Fibroblast of upper back skin (primary cell): ENCODE measurements around the gene DNASE1L1.

Experiments used
- DNase-seq: peaks from one replicate; pipeline ENCODE4 v3.0.0-alpha.2; 2013

Gene DNASE1L1

DNA sequence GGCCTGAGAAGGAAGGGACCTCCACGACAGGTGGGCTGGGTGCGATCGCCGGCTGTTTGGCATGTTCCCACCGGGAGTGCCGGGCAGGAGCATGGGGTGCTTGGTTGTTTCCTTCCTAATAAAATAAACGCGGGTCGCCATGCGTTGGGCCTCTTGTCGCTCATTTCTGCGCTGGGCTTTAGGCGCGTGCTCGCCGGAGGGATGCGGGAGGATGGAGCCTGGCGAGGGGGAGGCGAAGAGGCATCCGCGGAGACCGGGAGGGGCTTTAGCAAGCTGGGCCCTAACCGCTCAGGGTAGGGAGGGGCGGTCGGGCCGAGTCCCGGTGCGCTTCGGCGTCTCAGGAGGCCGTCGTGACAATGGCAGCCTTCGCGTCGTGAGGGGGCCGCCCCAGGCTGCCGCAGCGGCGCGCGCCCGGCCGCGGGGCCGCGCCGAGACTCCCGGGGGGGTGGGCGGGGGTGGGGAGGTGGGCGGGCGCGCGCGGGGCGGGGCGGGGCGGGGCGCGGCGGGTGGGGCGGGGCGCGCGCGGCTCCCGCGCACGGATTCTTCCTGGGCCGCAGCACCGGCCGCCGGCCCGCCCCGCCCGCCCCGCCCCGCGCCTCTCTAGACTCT is 27.4 kb upstream of the DNASE1L1 start:
- DNase-seq, result no peak

DNA sequence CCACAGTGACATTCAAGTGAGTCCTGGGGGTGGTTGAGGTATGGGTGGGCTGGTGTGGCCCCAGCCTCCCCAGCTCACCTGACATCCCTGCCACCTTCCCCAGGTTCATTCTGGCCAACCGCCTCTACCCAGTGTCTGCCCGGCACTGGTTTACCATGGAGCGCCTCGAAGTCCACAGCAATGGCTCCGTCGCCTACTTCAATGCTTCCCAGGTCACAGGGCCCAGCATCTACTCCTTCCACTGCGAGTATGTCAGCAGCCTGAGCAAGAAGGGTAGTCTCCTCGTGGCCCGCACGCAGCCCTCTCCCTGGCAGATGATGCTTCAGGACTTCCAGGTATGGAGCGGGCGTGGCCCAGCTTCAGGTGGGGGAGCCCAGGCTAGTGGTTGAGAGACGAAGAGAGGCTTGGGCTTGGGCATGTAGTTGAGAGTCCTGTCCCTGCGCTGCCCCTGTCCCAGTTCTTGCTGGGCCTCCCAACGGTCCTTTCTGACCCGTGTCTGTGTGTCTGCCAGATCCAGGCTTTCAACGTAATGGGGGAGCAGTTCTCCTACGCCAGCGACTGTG is 26.2 kb upstream of the DNASE1L1 start:
- DNase-seq, result no peak

DNA sequence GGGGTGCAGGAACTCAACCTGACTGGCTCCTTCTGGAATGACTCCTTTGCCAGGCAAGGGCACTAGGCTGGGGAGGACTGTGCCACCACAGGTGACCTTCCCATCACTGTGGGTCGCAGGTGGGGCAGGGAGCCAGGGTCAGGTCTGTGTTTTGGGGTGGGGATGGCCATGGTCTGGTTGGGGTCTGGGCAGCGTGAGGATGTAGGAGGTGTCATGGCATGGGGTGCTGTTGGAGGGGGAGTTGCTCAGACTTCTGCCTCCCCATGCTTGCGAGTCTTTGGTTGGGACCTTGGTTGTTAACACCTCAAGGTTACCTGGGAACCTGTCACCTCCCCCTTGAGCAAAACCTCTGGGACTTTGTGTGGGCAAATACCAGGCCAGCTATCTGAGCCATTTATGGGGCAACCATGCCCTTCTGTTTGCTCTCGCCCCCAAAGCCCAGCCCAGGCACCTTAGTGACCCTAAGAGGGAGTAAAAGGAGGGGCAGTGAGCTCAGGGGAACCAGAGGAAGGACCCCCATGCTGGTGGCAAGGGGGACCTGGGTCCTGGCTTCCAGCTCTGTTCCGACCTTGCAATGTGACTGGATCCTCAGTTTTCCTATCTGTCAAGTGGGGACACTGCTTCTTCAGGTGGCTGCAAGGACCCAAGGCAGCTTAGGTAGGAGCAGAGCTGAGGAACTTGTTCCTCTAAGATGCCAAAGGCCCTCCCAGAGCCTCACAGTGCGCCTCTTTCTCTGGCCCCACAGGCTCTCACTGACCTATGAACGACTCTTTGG is 25.5 kb upstream of the DNASE1L1 start:
- DNase-seq, result no peak

DNA sequence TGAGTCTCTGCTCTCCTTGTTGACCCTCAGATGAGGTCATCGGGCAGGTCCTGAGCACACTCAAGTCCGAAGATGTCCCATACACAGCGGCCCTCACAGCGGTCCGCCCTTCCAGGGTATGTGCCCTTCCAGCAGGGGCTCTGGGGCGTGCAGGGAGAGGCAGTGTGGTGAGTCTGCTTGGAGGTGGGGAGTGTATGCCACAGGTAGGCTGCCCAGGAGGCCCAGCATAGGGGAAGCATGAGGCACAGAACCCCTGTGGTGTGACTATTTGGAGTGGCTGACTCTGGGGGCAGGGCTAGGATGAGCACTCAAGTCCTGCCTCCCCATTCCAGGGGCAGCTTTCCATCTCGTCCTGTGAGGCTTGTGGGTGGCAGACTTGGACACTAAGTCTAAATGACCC is 24.6 kb upstream of the DNASE1L1 start:
- DNase-seq, result no peak

DNA sequence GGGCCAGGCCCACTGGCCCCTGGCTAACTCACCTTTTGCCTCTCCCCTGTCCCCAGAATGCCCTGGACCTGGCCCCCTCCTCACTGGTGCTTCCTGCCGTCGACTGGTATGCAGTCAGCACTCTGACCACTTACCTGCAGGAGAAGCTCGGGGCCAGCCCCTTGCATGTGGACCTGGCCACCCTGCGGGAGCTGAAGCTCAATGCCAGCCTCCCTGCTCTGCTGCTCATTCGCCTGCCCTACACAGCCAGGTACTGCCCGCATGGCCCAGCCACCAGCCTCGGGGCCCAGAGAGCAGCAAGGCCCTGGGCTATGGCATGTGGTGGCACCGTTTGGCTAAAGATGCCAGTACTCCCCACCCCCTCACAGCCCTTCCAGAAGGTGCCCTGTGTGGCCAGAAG is 23.2 kb upstream of the DNASE1L1 start:
- DNase-seq, result no peak

DNA sequence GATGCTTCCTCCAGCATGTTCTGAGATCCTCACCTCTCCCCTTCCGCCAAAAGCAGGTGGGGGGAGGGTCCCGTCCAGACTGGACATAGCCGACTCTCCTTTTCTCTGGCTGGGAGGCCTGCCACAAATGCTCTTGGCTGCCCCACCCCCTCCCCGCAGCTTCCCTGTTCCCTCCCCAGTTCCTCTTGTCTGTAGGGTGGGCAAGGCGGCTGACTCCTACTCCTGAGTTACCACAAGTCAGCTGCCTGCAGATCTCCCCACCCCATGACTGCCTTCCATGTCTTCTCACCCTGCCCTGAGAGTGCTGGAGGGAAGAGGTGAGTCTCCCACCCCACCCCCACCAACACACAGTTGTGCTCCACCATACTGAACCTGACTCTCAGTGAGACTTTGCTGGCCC is 22.3 kb upstream of the DNASE1L1 start:
- DNase-seq, result no peak

DNA sequence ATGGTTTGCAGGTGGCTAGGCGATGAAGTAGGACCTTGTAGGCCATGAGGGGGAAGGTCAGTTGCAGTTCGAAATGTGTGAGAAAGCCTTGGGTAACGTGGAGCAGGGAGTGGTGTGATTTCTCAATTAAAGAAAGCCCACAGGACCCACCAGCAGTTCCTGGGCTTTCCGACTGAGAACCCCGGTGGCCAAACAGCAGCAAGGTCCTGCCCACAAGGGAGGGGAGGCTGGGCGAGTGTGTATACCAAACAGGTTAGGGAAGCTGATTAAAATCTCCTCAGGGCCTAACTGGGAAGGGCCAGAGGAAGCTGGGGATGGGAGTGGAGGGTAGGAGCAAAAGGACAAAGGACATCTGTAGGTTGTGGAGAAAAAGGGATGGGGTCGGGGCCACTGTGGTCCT is 21.9 kb upstream of the DNASE1L1 start:
- no peak for DNase-seq

DNA sequence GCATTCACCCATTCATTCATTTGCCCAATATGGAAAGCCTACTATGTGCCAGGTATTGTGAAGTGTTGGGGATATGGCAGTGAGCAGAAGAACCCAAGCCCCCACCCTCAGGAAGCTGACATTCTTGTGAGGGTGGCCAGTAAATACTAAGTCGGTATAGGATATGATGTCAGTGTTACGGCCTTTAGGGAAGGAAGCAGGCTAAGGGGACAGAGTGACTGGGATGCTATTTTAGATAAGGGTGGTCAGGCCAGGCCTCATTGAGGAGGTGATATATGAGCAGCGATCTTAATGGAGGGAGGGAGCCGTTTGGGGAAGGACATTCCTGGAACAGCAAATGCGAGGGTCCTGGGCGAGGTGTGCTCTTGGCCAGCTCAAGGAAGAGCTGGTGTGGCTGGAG is 21.4 kb upstream of the DNASE1L1 start:
- no peak for DNase-seq

DNA sequence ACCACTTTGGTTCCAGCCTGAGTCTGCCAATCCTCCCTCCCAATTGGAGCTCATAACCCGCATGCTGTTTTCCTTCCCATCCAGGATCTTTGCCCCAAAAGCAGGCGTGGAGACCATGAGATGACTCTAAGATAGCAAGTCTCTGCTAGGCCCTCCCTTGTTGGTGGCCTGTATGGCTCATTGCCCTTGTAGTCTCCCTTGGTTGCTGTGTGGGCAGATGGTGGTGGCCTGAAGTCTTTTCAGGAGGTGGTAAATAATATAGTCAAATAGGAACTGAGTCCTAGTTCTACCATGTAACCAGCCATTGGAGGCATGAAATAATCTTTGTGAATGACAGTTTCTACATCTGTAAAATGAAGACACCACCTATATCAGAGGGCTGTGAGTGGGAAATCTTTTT is 20.7 kb upstream of the DNASE1L1 start:
- DNase-seq, result no peak

DNA sequence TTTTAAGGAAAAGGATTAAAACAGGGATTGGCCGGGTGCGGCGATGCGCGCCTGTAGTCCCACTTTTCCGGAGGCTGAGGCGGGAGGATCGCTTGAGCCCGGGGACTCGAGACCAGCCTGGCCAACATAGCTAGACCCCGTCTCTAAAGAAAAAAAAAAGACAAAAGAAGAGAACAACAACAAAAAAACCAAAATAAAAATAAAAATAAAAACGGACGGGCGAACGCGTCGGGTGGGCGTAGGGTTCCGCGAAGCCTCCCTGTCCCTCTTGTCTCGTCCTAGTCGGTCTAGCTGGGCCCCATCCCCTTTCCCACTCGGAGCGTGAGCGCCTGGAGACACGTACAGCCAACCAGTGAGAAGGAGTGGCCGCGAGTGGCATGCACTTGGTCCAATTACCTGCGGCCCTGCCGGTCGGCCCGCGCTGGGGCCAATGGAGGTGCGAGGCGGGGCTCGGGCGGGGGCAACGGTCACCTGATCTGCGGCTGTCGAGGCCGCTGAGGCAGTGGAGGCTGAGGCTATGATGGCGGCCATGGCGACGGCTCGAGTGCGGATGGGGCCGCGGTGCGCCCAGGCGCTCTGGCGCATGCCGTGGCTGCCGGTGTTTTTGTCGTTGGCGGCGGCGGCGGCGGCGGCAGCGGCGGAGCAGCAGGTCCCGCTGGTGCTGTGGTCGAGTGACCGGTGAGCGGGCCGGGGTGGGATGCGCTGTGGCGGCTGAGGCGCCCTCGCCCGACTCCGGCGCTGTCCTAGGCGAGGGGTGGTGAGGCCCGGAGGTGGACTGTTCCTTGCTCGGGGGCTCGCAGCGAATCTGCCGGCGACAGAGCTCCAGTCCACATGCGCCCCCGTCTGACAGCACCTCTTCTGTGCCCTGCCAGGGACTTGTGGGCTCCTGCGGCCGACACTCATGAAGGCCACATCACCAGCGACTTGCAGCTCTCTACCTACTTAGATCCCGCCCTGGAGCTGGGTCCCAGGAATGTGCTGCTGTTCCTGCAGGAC is 19.4 kb upstream of the DNASE1L1 start, which contains the start of gene ATP6AP1:
ATP6AP1 (plus strand) TSS at position 502 of the 996 bp plus-strand sequence; CDS start at position 518, 16 bp downstream.
- DNase-seq, result peak; percentile 93

DNA sequence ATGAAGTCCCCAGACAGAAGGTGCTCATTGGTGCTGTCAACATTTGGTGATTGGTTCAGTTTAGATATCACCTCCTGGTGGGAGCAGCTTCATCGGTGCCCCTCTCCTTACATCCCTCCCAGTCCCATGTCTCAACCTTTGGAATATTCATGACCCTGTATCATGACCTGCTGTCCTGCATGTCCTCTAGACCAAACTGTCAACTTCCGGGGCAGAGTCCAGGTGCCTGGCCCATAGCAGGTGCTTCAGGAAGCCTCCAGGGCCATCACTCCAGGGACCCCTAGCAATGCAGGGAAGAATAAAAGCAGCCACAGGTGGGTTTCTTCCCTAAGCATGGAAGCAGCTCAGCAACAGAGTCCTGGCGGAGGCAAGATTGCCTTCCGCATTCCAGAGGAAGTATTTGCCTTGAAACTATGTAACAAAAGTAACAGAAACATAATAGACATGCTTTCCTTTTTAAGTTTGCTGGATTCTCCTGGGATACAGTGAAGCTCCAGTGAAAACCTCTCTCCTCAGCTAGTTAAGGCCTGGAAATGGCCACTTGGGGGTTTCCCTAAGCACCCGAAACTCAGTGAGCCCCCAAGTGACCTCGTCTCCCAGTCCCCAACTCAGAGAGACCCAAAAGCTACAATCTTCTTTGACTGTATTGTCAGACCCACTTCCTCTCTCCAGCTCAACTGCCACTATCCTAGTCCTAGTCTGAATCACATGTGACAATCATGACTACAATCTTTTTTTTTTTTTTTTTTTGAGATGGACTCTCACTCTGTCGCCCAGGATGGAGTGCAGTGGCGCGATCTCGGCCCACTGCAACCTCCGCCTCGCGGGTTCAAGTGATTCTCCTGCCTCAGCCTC is 18.1 kb upstream of the DNASE1L1 start:
- no peak for DNase-seq

DNA sequence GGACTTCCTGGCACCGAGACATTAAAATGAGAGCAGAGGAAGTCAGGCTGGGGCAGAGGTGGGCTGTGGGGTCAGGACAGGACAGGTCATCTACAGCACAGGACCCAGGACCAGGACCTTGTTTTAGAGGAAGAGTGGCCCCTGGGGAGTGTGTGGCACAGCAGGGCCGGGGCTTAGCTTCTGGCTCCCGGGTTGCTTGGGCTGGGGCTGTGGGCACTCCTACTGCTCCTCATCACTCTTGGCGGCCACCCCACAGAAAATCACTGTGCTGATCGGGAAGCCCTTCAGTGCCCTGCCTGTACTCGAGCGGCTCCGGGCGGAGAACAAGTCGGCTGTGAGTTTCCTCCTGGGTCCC is 11.3 kb upstream of the DNASE1L1 start:
- no peak for DNase-seq

DNA sequence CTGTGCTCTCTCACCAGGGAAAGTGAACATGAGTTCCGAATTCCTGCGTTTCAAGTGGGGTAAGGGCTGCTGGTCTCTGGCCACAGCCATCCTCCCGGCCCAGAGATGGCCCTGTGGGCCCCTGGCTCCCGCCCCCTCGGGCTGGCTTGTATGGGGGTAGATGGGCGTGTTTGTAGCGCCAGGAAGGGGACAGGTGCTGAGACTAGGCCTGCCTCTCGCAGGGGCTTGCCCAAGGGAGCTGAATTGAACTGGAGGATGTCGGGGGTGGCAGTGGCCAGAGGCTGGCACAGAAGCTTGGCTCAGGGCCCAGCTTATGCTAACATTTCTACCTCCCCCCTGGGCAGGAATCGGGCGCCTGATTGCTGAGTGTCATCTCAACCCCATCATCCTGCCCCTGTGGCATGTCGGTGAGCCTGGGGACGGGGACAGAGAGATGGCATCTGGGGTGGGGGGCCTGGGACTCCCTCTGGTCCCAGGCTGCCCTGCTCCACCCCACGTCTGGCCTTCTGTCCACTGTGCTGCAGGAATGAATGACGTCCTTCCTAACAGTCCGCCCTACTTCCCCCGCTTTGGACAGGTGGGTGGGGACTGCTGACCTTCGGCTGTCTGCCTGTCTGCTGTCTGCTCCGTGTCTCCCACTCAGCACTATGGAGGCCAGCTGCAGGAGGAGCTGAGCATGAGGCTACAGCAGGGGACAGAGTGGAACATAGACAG is 10.8 kb upstream of the DNASE1L1 start:
- DNase-seq, result no peak

DNA sequence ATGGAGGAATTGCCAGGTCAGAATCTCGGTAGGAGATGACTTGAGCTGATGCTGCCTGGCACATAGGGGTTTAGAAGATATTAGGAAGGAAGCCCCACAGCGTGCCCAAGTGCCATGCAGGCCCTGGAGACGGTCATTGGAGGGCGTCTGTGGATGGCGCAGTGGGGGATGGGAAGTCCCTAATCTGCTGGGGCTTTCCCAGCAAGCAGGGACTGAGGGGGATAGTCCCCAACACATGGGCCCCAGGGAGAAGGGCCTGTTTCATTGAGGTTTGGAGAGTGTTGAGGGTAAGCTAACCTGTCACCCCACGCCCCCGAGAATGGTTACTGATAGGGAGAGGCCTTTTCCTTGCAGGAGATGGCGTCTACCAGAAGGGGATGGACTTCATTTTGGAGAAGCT is 10.1 kb upstream of the DNASE1L1 start:
- DNase-seq, result no peak

DNA sequence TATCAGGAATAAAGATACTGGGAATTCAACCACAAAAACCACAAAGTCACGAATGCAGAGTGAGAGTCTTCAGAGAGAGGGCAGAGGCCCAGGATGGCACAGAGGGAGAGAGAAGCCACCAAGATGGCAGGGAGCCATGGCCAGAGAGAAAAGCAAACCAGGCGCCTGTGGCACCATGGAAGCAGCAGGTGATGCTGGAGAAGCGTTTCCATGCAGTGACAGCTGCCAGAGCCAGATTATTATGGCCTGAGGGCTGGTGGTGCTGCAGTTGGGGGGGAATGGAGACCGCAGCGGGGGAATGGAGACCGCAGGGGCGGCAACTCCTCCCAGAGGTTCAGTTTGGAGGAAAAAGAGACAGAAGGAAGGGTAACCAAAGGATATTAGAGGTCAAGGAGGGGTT is 8.1 kb upstream of the DNASE1L1 start:
- DNase-seq, result no peak

DNA sequence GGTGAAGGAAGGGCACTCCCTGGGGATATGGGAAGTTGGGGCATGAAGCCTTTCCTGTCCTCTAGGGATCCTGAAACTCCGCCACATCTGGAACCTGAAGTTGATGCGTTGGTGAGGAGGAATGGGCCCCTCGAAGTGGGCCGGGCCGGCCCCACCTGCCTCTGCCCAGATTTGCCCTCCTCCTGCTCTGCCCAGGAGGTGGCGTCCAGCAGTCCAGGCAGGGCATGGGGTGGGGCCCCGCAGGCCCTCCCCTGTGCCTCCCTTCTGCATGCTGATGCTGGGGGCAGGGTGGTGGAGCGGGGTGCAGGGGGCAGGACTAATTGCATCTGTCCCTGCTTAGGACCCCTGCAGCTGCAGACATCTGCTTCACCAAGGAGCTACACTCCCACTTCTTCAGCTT is 4.1 kb upstream of the DNASE1L1 start:
- DNase-seq, result no peak

DNA sequence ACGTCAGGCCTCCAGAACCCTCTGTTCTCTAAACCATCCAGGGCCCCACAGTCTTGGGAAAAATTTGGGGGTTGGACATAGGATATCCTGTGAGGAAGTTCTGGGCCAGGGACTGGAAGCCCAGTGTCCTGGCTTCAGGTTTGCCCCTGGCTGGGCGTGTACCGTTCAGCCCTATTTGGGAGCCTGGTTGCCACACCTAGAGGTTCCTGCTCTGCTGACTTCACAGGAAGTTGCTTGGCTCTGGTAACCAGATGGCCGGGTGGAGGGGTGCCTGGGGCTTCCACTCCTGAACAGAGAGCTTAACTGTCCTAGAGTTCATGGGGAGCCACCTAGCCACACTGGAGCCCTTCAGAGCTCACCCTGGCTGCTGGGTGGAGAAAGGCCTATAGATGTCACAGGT is 3.4 kb upstream of the DNASE1L1 start:
- no peak for DNase-seq

DNA sequence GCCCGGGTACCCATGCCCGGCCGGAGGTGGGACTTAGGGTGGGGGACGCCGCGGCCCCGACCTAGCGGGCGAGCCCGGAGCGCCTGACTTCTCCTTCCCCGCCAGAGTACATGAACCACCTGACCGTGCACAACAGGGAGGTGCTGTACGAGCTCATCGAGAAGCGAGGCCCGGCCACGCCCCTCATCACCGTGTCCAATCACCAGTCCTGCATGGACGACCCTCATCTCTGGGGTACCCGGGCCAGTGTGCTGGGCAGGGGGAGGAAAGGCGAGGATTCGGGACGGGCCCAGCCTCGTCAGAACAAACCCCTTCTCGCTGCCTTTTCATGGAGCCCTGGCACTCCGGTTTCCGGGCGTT is 2.9 kb upstream of the DNASE1L1 start:
- no peak for DNase-seq

DNA sequence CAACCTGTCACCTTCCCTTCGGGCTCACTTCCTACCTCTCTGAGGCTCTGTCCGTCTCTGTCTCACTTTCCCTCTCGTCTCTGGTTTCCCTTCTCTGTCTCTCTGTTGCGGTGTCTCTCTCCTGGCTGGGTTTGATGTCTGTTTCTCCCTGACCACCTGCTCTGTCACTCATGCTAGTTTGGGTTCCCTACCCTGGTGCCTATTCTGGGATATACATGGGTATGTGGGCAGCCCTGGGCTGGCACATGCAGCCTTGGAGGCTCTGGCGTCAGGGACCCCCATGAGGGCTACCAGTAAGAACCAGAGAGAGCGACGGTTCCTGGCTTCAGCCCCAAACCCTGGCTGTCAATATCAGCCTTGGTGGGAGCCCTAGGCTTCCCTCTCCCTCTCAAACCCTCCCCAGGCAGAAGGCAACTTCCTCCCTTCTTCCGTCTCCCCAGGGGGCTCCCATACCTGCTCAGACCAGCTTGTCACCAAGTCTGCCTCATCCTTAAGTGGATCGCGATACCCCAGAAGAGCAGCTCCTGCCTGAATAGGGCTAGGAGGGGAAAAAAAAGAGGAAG is 314 bp downstream of the DNASE1L1 start:
- DNase-seq, result no peak

DNA sequence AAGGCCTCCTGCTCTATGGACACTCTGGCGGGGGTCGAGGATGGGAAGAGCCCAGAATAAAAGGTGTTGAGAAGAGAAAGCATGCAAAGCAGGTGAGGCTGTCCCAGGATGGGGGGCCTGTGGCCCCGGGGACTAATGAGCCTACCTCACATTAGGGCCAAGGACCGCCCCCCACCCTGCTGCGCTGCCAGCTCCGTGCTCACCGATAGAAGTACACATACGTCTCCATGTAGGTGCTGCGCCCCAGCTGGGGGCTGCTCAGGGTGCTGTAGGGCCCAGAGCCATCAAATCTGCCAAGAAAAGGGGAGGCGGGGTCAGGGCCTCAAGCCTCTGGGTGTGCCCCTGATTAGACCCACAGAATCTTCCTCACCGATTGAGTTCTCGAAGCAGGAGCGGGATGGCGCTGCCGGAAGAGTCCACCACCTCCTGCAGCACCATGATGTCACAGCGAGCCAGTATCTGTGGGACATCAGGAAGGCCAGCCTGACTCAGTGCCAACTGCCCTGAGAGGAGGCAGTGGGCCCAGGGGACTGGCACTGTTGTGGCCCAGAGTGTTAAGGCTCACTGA is 4.3 kb downstream of the DNASE1L1 start:
- no peak for DNase-seq

DNA sequence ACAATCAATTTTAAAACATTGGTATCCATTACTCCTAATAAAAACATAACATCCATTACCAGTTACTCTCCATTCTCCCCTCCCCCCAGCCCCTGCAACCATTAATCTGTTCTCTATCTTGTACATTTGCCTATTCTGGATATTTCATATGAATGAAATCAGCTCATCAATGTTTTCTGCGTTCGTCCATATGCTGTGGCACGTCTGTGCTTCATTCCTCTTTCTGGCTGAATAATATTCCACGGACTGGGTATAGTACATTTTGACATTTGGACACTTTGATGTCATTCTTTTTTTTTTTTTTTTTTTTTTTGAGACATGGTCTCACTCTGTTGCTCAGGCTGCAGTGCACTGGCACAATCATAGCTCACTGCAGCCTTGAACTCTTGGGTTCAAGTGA is 5.2 kb downstream of the DNASE1L1 start:
- DNase-seq, result no peak
